Gastrocnemius medialis (tissue), 4 donors: ENCODE measurements around the gene MYCN.

Experiments used
- POLR2A ChIP-seq, 2 donors: fragments of 450-650 bp; IDR thresholded peaks; one replicate each; pipeline ENCODE4 v1.6.1; 2017; ENCODE audit warnings: antibody characterized with exemption in 2 of 2, mild to moderate bottlenecking in 2 of 2, moderate library complexity in 2 of 2
- TF ChIP-seq, protein P1 (sequence below), 5 experiments: fragments of 450-650 bp in 3 of 5; fragments of 200-600 bp in 2 of 5; sonication (generic) in 2 of 5; IDR thresholded peaks in 4 of 5; conservative IDR thresholded peaks in 1 of 5; 1 replicate in 4 of 5; 2 replicates in 1 of 5; pipeline ENCODE4 v1.5.1; 2016 to 2019; ENCODE audit warnings: antibody characterized with exemption in 5 of 5, mild to moderate bottlenecking in 3 of 5, moderate library complexity in 3 of 5

DNA sequence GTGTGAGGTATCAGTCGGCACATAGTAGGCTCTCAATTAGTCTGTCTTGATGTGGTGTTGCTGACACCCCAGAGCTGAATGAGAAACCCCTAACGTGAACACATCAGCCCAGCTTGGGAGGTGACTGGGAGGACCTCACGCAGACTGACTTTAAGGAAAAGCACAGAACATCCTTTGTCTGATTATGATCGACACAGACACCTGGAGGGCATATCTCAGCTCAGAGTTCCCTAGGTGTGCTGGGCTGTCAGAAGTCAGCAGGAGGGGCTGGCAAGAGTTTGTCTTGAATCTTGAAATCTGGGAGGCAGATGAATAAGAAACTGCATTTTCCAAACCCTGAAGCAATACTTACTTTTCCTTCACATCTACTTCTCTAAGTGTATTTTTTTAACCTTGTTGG lies 16.8 kb upstream of the MYCN start:
- TF ChIP-seq, protein P1, sequence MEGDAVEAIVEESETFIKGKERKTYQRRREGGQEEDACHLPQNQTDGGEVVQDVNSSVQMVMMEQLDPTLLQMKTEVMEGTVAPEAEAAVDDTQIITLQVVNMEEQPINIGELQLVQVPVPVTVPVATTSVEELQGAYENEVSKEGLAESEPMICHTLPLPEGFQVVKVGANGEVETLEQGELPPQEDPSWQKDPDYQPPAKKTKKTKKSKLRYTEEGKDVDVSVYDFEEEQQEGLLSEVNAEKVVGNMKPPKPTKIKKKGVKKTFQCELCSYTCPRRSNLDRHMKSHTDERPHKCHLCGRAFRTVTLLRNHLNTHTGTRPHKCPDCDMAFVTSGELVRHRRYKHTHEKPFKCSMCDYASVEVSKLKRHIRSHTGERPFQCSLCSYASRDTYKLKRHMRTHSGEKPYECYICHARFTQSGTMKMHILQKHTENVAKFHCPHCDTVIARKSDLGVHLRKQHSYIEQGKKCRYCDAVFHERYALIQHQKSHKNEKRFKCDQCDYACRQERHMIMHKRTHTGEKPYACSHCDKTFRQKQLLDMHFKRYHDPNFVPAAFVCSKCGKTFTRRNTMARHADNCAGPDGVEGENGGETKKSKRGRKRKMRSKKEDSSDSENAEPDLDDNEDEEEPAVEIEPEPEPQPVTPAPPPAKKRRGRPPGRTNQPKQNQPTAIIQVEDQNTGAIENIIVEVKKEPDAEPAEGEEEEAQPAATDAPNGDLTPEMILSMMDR (IDR thresholded peaks at IDR 0.05 in 4 of 5, conservative IDR thresholded peaks at IDR 0.05 in 1 of 5), result no peak
- no peak for TF ChIP-seq POLR2A (IDR thresholded peaks at IDR 0.05)
